GM18951 (cell line): ENCODE data around the gene SEZ6L2.
"Not testable (repeated sequence)": the region's sequence is repeated elsewhere in the genome, so short reads cannot be mapped to it uniquely, and the experiment has no call there.

Experiments
- POLR2A ChIP-seq: IDR thresholded peaks from 4 replicates; pipeline ENCODE4 v1.6.1; 2011; ENCODE audit warnings: mild to moderate bottlenecking; ENCODE audit not compliant: insufficient read length, insufficient read depth; ENCODE audit errors: extremely low read depth
- in situ Hi-C: fragments of 300-500 bp; cut with MboI; formaldehyde crosslinking; loops from one replicate; pipeline ENCODE4 v1.12.0; 2022; ENCODE audit warnings: low sequenced_read_pairs, mixed read lengths, inconsistent platforms; ENCODE audit not compliant: unreplicated experiment

SEZ6L2 gene

GRCh38 chr16:29903590-29903989 lies 4.2 kb upstream of the SEZ6L2 start:
- in situ Hi-C loops: no loop called here
- TF ChIP-seq POLR2A: no peak

DNA sequence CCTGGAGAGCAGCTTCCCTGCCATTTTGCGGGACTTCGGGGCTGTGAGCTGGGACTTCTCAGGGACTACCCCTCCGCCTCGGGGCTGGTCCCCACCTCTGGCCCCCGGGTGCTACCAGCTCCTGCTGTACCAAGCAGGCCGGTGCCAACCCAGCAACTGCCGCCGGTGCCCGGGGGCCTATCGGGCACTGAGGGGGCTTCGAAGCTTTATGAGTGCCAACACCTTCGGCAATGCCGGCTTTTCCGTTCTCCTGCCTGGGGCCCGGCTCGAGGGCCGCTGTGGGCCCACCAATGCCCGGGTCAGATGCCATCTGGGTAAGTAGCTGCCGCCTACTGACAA lies 2.2 kb upstream of the SEZ6L2 start:
- no peak for TF ChIP-seq POLR2A
- in situ Hi-C loops: no loop called here

DNA sequence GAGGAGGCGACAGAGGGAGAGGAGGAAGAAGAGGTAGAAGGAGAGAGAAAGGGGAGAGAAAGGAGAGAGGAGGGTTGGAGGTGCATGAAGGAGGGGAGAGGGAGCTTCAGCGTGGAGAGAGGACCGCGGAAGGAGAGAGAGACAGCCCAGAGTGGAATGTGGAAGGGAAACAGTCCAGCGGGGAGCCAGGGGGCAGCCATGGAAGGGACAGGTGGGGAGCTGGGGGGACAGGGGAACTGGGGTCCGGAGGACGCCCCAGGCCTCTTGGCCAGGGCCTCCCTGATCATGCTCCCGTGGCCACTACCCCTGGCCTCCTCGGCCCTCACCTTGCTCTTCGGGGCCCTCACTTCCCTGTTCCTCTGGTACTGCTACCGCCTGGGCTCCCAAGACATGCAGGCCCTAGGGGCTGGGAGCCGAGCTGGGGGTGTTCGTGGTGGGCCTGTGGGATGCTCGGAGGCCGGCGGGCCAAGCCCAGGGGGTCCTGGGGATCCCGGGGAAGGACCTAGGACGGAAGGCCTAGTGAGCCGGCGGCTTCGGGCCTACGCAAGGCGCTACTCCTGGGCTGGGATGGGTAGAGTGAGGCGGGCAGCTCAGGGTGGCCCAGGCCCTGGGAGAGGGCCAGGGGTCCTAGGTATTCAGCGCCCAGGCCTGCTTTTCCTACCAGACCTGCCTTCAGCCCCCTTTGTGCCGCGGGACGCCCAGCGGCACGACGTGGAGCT lies 1.7 kb upstream of the SEZ6L2 start:
- no peak for TF ChIP-seq POLR2A
- in situ Hi-C loops: no loop called here

- in situ Hi-C loops: no loop called here
- no peak for TF ChIP-seq POLR2A
Measured at GRCh38 chr16:29900102-29900887, 945 bp upstream of the SEZ6L2 start, which contains the start of gene ASPHD1. Gene ASPHD1 (plus strand): TSS chr16:29900488. CDS start chr16:29900972, 484 bp downstream.

DNA sequence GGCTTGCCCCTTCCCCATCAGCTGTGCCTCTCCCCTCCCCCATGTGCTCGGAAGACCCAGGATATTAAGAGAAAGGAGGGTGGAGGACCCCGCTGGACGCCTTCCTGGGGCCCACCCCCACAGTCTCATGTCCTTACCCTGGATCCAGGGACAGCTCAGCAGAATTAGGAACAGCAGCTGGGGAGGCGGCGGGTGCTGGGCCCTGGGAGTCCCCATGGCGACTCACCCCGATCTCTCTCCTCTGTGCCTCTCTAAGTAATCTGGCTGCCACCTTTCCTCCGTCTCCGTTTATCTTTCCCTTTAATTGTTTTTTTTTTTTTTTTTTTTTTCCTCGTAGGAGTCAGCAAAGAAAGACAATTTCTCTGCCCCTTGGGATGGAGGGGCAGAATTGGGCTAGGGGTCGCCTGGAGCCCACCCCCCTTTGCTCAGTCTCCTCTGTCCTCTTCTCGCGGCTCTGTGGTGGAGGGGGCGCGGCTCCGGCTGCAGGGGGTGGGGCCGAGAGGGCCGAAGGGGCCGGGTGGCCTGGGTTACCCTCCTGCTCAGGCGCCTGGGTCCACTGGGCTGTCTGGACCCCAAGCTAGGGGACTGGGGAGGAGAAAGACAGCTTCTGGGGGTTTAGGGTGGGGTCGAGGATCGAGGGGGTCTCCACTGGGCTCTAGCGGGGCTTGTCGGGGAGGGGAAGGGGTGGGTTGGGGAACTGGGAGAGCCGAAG lies 390 bp downstream of the SEZ6L2 start:
- in situ Hi-C loops: no loop called here
- TF ChIP-seq POLR2A: no peak

- in situ Hi-C loops: no loop called here
- TF ChIP-seq POLR2A: no peak
Measured at GRCh38 chr16:29898135-29898803, 1.1 kb downstream of the SEZ6L2 start.

GRCh38 chr16:29897333-29897732 lies 2.0 kb downstream of the SEZ6L2 start:
- in situ Hi-C loops: no loop called here
- TF ChIP-seq POLR2A: no peak

DNA sequence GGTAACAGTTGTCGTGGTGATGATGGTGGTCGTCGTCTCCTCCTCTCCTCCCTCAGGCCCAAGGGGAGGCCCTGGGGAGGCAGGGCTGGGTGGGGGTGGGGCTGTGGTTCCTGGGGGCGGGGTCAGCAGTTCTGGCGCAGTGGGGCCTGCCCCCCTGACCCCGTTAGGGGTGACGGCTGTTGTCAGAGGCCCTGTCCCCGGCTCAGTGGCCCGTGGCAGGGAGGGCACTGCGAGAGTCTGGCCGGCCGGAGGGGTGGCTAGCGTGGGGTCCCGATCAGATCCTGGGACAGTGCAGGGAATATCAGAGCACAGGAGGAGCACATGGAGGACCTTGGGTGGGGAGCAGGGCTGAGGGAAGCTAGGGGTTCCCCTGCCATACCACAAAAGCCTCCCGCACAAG lies 2.5 kb downstream of the SEZ6L2 start:
- in situ Hi-C loops: no loop called here
- no peak for TF ChIP-seq POLR2A

DNA sequence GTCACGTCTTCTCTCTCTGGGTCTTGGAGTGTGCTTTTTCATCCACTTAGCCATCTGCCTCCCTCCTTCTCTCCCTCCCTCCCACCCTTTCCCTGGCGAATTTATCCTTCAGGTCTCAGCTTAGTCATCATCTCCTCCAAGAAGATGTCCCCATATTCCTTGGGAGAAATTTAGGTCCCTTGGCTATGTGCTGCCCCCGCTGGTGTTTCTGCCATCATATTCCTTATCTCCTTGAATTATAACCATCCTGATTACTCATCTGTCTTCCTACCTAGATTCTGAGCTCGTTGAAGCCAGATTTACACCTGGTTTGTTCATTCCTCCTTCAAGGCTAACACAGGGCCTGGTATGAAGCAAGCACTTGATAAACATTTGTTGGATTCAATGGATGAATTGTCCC lies 5.0 kb downstream of the SEZ6L2 start:
- in situ Hi-C loops: no loop called here
- TF ChIP-seq POLR2A: no peak

GRCh38 chr16:29893553-29893952 lies 5.8 kb downstream of the SEZ6L2 start:
- TF ChIP-seq POLR2A: no peak

GRCh38 chr16:29892458-29892813 lies 6.9 kb downstream of the SEZ6L2 start:
- in situ Hi-C loops: no loop called here
- no peak for TF ChIP-seq POLR2A

More at GRCh38 chr16:29893553-29893952, 5.8 kb downstream of the SEZ6L2 start:
- in situ Hi-C loops: no loop called here

DNA sequence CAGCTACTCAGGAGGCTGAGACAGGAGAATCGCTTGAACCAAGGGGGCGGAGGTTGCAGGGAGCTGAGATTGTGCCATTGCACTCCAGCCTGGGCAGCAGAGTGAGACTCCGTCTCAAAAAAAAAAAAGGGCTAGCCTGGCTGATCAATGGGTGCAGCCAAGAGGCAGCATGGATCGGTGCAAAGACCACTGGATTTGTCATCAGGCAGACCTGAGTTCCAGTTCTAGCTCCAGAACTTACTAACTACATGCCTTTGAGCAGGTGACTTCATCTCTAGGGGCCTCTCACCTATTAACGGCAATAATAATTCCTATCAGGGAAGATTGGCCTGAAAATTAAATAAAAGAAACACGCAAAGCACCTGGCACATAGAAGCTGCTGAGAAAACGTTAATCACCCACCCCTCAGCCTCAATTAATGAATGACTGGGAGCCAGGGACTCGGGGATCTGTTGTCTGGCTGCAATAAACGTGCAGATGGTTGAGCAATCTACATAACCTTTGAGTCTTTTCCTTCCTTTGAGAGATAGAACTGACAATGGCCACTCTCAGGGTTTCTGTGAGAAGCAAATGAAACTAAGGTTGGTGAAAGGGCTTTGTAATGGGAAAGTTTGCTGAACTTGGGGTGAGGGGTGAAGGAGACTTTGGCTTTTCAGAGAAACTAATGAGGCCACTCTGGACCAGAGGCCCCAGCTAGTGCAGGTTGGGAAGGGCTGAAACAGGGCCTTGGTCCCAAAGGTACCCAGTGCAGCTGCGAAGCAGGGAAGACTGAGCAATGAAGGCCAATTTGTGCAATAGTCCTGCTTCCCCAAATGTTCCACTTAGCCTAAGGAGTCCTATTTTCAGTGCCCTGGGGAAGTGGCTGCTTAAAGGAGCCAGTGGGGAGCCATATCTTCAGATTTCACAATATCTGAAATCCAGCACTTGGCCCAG lies 7.6 kb downstream of the SEZ6L2 start:
- in situ Hi-C loops: no loop called here
- no peak for TF ChIP-seq POLR2A

DNA sequence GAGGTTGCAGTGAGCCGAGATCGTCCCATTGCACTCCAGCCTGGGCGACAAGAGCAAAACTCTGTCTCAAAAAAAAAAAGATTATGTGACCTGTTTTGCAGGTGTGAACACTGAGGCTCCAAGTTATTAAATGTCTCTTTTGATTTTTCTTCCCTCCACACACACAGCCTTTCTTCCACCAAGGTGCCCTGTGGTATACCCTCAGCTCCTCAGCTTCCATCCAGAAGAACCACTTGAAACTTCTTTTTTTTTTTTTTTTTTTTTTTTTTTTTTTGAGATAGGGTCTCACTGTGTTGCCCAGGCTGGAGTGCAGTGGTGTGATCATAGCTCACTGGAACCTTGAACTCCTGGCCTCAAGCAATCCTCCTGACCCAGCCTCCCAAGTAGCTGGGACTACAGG lies 10.0 kb downstream of the SEZ6L2 start:
- in situ Hi-C loops: not testable (repeated sequence)

GRCh38 chr16:29883987-29884386 lies 15.4 kb downstream of the SEZ6L2 start:
- no peak for TF ChIP-seq POLR2A

More at GRCh38 chr16:29883987-29884386, 15.4 kb downstream of the SEZ6L2 start:
- in situ Hi-C loops: no loop called here
